Esophagus muscularis mucosa (tissue), 4 donors: ENCODE measurements around the gene OSGEP. TPM values are rescaled to one million over a fixed set of nuclear protein-coding genes. Genes with fewer than 3 reads are reported as not detected.
A peak's percentile ranks its signal among the peaks of the same experiment; 100 is the strongest.

Experiments used
- DNase-seq: peaks from one replicate; pipeline ENCODE4 v3.0.0-alpha.2; 2017; ENCODE audit errors: extremely low spot score
- H3K27ac ChIP-seq, 4 donors: fragments of 200-600 bp; sonication (generic); replicated peaks in 1 of 4; 1 replicate in 3 of 4; 2 replicates in 1 of 4; pipeline ENCODE4 v1.5.1; 2016 to 2019; ENCODE audit warnings: mild to moderate bottlenecking in 1 of 4
- H3K27me3 ChIP-seq, 4 donors: fragments of 200-600 bp; sonication (generic); one replicate each; pipeline versions ENCODE4 v1.5.1 to v1.6.0; 2016 to 2019
- H3K36me3 ChIP-seq, 4 donors: fragments of 200-600 bp; sonication (generic); one replicate each; pipeline ENCODE4 v1.5.1; 2016 to 2019
- H3K4me1 ChIP-seq, 4 donors: fragments of 200-600 bp; sonication (generic); one replicate each; pipeline ENCODE4 v1.5.1; 2016 to 2019
- H3K4me3 ChIP-seq, 4 donors: fragments of 200-600 bp; sonication (generic); 1 replicate in 2 of 4; 2 replicates in 2 of 4; pipeline ENCODE4 v1.5.1; 2016 to 2019; ENCODE audit warnings: mild to moderate bottlenecking in 4 of 4, moderate library complexity in 1 of 4
- H3K9me3 ChIP-seq, 4 donors: fragments of 200-600 bp; sonication (generic); 1 replicate in 3 of 4; 2 replicates in 1 of 4; pipeline ENCODE4 v1.5.1; 2016 to 2019
- EP300 ChIP-seq: sonication (generic); formaldehyde crosslinking; IDR thresholded peaks from one replicate; pipeline ENCODE4 v1.6.1; 2017; ENCODE audit warnings: antibody characterized with exemption
- POLR2A ChIP-seq: fragments of 450-650 bp; IDR thresholded peaks from one replicate; pipeline ENCODE4 v1.6.1; 2017; ENCODE audit warnings: antibody characterized with exemption, moderate library complexity, mild to moderate bottlenecking, low read depth
- POLR2AphosphoS5 ChIP-seq, 2 donors: sonication (generic); formaldehyde crosslinking; IDR thresholded peaks; one replicate each; pipeline ENCODE4 v1.6.1; 2017; ENCODE audit warnings: antibody characterized with exemption in 2 of 2
- WGBS: methylation state at CpG from one replicate; pipeline ENCODE4 v1.1.5; 2018; 5-methylcytosine and 5-hydroxymethylcytosine counted together
- intact Hi-C: fragments of 100-400 bp; cut with DNase I; formaldehyde crosslinking; loops from one replicate; pipeline ENCODE4 v1.15.1; 2023
- total RNA-seq, 4 donors: library from RNA; depleted of rRNA; stranded (reverse); fragments of >200 nt; gene quantifications; one replicate each; pipeline versions ENCODE4 v1.1.0 to v1.2.1, GENCODE V29; 2016
- TF ChIP-seq, protein P1 (sequence below), 3 experiments: fragments of 200-600 bp in 2 of 3; fragments of 450-650 bp in 1 of 3; sonication (generic) in 2 of 3; IDR thresholded peaks; one replicate each; pipeline ENCODE4 v1.5.1; 2017 to 2019; ENCODE audit warnings: antibody characterized with exemption in 3 of 3, mild to moderate bottlenecking in 2 of 3, moderate library complexity in 1 of 3

The OSGEP gene
- total RNA-seq, 4 donors from 2014 or later = 23.5 to 36.8 (median 24.8) TPM

DNA sequence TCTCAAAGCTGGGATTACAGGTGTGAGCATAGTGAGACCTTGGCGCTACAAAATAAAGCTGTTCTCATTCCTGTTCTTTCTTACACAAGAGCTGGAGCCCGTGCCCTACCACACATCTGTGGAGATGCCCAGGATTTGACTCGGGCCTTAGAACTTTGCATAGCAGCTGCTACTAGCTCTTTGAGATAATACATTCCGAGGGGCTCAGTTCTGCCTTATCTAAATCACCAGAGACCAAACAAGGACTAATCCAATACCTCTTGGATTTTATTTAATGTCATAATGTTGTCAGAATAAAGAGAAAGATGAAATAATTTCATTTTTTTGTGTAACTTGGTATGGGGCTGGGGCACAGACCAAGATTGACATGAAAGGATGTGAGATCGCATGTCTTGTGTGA lies 22.2 kb upstream of the OSGEP start:
- peaks cover 7 to 14% (median 10%) of the 10 kb centered on the region in 4 donors for H3K4me1 ChIP-seq
- no peak for DNase-seq
- no peak overlapping the region for H3K27ac ChIP-seq
- intact Hi-C loops = no loop called here
- H3K27me3 ChIP-seq = no peaks in the 10 kb centered on the region
- H3K9me3 ChIP-seq = no peaks in the 10 kb centered on the region
- WGBS = 84% methylated on average over 5 of the region's 5 CpGs
- TF ChIP-seq POLR2AphosphoS5 (IDR thresholded peaks at IDR 0.05) = no peak
- peaks cover 0 to 62% (median 36%) of the 10 kb centered on the region in 4 donors for H3K36me3 ChIP-seq
- no peak overlapping the region for H3K4me3 ChIP-seq

DNA sequence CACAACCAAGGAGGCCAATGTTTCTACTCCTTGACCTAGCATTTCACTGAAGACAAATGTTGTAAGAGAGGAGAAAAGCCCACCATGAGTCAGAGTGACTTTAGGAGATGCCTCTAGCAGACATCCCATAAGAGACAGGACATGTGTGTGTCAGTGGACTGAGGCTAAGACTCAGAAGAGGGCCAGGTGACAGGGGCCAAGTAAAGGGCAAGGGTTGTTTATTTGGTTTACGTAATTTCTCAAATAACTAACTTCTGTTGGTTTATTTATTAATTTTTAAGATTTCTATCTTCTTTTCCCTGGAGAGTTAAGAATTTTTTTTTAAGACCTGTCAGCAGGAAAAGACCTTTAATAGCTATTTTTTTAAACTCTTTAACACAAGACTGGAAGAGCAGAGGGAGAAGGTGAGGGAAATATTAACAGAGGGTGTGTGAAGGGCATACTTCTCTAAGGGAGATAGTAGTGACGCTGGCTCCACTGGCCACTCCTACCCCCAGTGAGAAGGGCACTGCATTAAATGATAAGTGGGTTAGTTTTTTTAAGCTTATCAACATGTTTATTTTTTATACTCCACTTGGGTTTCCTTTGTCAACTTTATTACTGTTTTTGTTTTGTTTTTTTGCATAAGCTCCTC lies 18.0 kb upstream of the OSGEP start:
- WGBS = 87% methylated on average over 2 of the region's 2 CpGs
- H3K4me1 ChIP-seq = peaks cover 22 to 31% (median 27%) of the 10 kb centered on the region in 4 donors
- intact Hi-C loops = no loop called here
- H3K36me3 ChIP-seq = peaks cover 0 to 55% (median 36%) of the 10 kb centered on the region in 4 donors
- no peak for TF ChIP-seq POLR2A
- TF ChIP-seq, protein P1, sequence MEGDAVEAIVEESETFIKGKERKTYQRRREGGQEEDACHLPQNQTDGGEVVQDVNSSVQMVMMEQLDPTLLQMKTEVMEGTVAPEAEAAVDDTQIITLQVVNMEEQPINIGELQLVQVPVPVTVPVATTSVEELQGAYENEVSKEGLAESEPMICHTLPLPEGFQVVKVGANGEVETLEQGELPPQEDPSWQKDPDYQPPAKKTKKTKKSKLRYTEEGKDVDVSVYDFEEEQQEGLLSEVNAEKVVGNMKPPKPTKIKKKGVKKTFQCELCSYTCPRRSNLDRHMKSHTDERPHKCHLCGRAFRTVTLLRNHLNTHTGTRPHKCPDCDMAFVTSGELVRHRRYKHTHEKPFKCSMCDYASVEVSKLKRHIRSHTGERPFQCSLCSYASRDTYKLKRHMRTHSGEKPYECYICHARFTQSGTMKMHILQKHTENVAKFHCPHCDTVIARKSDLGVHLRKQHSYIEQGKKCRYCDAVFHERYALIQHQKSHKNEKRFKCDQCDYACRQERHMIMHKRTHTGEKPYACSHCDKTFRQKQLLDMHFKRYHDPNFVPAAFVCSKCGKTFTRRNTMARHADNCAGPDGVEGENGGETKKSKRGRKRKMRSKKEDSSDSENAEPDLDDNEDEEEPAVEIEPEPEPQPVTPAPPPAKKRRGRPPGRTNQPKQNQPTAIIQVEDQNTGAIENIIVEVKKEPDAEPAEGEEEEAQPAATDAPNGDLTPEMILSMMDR (IDR thresholded peaks at IDR 0.05) = no peak
- TF ChIP-seq EP300 = no peak
- TF ChIP-seq POLR2AphosphoS5 (IDR thresholded peaks at IDR 0.05) = no peak
- no peak for DNase-seq
- no peak overlapping the region for H3K4me3 ChIP-seq
- H3K27ac ChIP-seq = no peak overlapping the region
- H3K27me3 ChIP-seq = no peaks in the 10 kb centered on the region
- H3K9me3 ChIP-seq = no peaks in the 10 kb centered on the region

DNA sequence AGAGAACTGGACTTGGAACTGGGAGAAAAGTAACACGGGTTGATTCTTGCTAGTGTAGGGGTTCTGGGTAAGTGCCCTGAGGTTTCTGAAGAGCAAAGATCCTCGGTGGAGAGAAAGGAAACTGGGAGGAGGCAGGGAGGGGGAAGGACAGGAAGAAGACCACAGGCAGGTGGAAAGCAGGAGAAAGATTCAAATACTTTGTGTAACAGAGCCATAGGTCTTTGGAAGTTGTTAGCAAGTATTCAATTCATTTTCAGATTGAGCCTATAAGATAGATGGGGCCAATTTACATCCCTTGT lies 15.9 kb upstream of the OSGEP start:
- DNase-seq = no peak
- Histone ChIP-seq H3K27ac (peak overlapping the region; percentile 80 to 95 (median 88)), H3K9me3 (no peaks in the 10 kb centered on the region), H3K36me3 (peaks cover 0 to 34% (median 25%) of the 10 kb centered on the region in 4 donors), H3K27me3 (no peaks in the 10 kb centered on the region), H3K4me3 (peak overlapping the region; percentile 67 to 89 (median 78)), H3K4me1 (peaks cover 14 to 25% (median 19%) of the 10 kb centered on the region in 4 donors)
- WGBS = 11% methylated on average over 2 of the region's 2 CpGs
- TF ChIP-seq, protein P1 (IDR thresholded peaks at IDR 0.05) = no peak
- TF ChIP-seq EP300 = no peak
- TF ChIP-seq POLR2AphosphoS5 (IDR thresholded peaks at IDR 0.05) = no peak
- no peak for TF ChIP-seq POLR2A
- intact Hi-C loops = no loop called here

DNA sequence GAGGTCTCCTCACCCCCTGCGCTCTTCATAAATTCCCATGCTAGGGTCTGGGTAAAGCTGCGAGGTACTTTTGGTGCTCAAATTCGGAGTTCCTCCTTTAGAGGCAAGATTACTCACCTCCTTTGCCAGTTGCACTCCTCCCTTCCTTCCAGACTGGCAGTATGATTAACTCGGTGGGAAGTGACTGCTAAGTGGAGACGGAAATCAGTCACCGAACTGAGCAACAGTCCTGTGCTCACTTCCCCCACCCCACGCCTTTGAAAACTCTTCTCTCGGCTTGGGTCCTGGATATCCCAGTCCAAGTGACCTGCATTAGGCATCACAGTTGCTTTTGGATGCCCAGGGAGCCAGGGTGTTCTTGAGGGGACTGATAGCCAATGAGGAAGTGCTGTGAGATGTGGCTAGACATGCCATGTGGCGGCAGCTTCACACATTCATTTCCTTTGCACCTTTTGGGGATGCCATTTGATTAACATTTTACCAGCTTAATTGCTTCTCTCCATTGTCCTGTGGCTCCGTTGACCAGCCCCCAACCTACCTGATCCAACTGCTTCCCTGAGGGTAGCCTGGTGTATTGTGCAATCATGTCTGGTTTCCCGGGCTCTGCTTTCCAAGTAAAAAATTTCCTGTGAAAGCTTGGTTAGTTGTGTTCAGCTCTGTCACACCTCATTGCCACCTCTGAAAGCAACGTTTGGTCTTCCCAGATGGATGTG lies 15.4 kb upstream of the OSGEP start:
- no peak for DNase-seq
- peaks cover 0 to 29% (median 20%) of the 10 kb centered on the region in 4 donors for H3K36me3 ChIP-seq
- H3K4me3 ChIP-seq = peak overlapping the region; percentile 67 to 89 (median 78)
- no peaks in the 10 kb centered on the region for H3K27me3 ChIP-seq
- H3K9me3 ChIP-seq = no peaks in the 10 kb centered on the region
- peaks cover 14 to 25% (median 19%) of the 10 kb centered on the region in 4 donors for H3K4me1 ChIP-seq
- TF ChIP-seq POLR2AphosphoS5 (IDR thresholded peaks at IDR 0.05) = peak in 1 of 2 donors; percentile 23
- no peak for TF ChIP-seq EP300
- WGBS = 3% methylated on average over 12 of the region's 12 CpGs
- peak overlapping the region; percentile 80 to 95 (median 88) for H3K27ac ChIP-seq
- intact Hi-C loops = loop anchor here (10.0 kb wide), 2 partner anchors 515 to 635 kb away; partner anchors contain the start of genes METTL17 and TMEM253

DNA sequence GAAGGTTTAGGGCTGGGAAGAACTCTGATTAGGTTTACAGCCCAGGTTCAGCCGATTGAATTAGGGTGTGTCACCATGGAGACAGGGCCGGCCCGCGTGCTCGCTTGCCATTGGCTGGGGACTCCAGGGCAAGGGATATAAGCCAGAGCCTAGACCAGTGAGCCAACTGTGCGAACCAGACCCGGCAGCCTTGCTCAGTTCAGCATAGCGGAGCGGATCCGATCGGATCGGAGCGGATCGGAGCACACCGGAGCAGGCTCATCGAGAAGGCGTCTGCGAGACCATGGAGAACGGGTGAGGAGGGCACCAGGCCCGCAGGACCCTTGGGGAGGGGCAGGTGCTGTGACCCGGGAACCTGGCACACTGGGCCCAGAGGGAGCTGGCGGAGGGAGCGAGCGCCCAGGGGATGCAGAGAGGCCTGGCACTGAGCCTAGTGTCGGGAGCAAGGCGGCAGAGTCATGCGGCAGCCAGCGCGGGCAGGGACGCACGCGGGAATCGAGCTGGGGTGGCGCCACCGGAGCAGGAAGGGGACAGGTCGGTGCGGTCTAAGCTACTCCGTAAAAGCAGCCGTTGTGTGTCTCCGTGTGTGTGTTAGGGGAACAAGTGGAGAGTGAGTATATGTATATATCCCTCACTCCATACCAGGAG lies 14.8 kb upstream of the OSGEP start, which contains the start of gene PNP:
Gene PNP (plus strand): TSS at position 165 of the 648 bp plus-strand sequence. CDS start 119 bp downstream, at position 284.
- H3K9me3 ChIP-seq = no peaks in the 10 kb centered on the region
- H3K36me3 ChIP-seq = peaks cover 0 to 22% (median 13%) of the 10 kb centered on the region in 4 donors
- 0% methylated on average over 13 of the region's 40 CpGs for WGBS
- intact Hi-C loops = loop anchor here (10.0 kb wide), 2 partner anchors 515 to 635 kb away; partner anchors contain the start of genes METTL17 and TMEM253
- peak within 1 kb of the TSS; percentile 80 to 95 (median 88) for H3K27ac ChIP-seq
- no peaks in the 10 kb centered on the region for H3K27me3 ChIP-seq
- DNase-seq = peak; percentile 96
- TF ChIP-seq, protein P1 (IDR thresholded peaks at IDR 0.05) = no peak
- TF ChIP-seq POLR2A = peak; percentile 86
- no peak for TF ChIP-seq EP300
- TF ChIP-seq POLR2AphosphoS5 (IDR thresholded peaks at IDR 0.05) = peak; percentile 98 to 99
- H3K4me3 ChIP-seq = peak within 1 kb of the TSS; percentile 67 to 89 (median 78)
- peaks cover 14 to 25% (median 19%) of the 10 kb centered on the region in 4 donors for H3K4me1 ChIP-seq
